Renal cortical epithelial cell (primary cell): ENCODE data around the gene MRPL49. TPM values are rescaled to one million over a fixed set of nuclear protein-coding genes. Genes with fewer than 3 reads are reported as not detected.
A peak's percentile ranks its signal among the peaks of the same experiment; 100 is the strongest.
"Not testable (repeated sequence)": the region's sequence is repeated elsewhere in the genome, so short reads cannot be mapped to it uniquely, and the experiment has no call there.

Experiments
- DNase-seq: peaks from one replicate; pipeline ENCODE4 v3.0.0-alpha.2; 2011; ENCODE audit warnings: low read depth
- total RNA-seq: library from RNA; depleted of rRNA; stranded (reverse); fragments of >200 nt; gene quantifications from 2 replicates; pipeline ENCODE4 v1.2.3, GENCODE V29; 2014

Gene MRPL49
- total RNA-seq, 1 donor from 2014 or later, result 55.3 TPM

DNA sequence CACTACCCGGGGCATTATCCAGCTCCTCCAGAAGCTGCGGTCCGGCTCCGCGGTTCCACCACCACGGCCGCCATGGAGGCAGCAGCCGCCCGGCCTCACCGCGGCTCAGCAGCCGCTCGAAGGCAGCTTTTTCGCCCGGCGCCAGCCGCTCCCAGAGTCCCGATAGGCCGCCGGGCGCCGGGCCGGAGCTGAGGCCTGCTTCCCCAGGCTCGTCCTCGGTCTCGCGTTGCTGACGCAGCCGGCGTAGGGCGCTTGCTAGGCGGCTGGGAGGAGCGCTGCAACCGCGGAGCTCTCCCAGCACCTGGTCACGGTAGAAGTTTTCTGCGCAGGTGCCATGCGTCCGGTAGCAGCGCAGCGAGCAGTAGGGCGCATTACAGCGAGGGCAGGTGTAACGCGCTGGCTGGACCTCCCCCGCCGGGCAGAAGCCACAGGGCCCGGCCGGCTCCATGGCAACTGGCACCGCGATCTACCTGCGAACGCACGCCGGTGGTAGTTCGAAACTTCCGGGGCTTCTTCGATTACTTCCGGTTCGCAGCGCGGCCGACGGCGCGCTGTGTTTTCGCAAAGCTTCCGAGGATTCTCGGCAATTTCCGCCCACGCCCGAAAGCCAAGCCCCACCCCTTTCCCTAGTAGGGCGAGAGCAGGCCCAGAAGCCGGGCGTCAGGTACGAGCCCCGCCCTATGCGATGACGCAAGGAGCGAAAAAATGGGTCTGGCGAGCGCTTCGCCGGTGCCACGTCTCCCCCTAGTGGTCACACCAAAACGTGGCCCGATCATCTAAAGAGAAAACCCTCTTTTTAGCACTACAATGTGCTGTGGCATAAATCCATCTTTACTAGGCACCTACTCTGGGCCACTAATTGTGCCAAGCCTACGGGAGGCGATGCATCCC, 4.7 kb upstream of the MRPL49 start, which contains the start of gene ZNHIT2:
Gene ZNHIT2 (minus strand): TSS at position 496 of the 891 bp plus-strand sequence. CDS start 48 bp downstream, at position 448.
- peak; percentile 95 for DNase-seq

DNA sequence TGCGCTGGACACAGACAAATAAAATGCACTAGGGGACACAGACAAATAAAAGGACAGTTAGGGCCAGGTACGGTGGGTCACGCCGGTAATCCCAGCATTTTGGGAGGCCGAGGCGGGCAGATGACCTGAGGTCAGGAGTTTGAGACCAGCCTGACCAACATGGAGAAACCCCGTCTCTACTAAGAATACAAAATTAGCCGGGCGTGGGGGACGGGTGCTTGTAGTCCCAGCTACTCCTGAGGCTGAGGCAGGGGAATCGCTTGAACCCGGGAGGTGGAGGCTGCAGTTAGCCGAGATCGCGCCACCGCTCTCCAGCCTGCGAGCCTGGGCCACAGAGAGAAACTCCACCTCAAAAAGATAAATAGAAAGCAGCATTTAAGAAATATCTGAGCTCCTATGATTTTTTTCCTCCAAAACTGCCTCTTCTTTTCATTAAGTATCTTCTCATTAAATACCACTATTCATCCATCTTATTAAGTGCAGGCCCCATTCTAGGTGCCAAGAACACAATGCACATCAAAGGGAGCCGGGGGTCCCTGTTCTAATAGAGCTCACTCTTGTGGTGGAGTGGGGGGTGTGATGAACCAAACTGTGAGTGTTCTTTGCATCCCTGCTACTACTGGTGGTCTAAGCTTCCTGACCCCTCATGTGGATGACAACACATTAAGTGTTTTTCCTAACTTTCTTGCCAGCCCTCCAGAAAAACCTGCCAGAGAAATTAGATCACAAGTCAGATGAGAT, 3.9 kb upstream of the MRPL49 start:
- DNase-seq, result no peak

DNA sequence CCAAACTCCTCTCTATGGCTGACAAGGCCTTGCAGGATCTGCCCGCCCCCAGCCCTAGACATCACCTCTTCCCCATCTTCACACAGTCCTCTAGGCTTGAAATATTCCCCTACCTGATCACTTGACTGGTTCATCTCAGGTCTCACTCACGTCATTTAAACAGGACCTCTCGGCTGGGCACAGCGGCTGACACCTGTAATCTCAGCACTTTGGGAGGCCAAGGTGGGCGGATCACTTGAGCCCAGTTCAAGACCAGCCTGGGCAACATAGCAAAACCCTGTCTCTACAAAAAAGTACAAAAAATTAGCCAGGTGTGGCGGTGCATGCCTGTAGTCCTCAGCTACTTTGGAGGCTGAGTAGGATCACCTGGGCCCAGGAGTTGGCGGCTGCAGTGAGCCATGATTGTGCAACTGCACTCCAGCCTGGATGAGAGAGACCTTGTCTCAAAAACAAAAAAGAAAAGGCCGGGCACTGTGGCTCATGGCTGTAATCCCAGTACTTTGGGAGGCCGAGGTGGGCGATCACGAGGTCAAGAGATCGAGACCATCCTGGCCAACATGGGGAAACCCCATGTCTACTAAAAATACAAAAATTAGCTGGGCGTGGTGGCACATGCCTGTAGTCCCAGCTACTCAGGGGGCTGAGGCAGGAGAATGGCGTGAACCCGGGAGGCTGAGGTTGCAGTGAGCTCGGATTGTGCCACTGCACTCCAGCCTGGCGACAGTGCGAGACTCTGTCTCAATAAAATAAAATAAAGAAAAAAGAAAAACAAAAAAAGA, 3.0 kb upstream of the MRPL49 start:
- not testable (repeated sequence) for DNase-seq

DNA sequence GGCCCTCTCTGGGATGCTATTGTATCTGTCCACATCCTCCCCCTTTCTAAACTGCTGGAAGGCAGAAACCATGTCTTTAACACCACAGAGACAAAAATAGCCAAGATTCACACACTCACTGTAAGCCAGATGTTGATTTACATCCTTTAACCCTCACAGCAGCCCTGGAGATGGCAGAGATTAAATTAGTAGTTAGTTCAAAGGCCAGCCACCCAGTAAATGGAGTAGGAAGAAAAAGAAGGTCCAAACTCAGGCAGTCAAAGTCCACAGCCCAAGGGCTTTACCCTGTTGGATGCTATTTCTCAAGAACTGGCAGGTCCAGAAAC, 2.5 kb upstream of the MRPL49 start:
- no peak for DNase-seq

DNA sequence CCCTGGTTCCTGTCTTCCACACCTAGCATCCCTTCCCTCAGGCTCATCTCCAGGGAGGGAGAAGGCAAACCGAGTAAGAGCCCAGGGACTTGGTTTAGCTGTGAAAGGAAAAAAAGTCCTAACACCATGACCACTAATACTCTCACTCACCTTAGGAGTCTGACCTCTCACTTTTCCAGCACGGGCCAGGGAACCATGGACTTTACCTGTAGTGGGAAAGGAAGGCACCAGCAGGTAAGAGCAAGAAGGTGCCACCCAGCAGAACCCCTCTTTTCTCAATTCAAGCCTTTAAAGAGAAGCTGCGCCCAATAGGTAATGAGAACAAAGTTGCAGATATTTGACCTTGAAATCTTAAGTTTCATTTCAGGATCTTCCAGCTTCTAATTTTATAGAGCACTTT, 1.3 kb upstream of the MRPL49 start:
- DNase-seq, result no peak

DNA sequence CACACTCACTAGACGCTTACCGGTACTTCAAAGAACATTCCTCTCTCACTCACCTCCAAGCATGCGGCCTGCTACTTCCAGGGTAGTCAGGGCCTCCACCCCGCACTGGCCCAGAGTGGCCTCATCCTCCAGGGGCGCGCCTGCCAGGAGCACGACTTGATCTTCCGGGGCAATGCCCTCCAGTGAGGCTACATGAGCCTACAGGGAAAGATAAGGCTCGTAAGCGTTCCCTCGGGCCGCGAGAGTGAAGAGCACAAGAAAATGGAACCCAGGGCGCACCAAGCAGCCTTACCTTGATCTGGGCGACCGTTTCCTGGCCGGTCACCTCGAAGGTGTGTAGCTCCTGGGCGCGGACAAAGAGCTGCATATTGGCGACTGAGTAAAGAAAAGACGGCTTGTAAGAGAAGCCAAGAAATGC, 665 bp upstream of the MRPL49 start:
- no peak for DNase-seq

DNA sequence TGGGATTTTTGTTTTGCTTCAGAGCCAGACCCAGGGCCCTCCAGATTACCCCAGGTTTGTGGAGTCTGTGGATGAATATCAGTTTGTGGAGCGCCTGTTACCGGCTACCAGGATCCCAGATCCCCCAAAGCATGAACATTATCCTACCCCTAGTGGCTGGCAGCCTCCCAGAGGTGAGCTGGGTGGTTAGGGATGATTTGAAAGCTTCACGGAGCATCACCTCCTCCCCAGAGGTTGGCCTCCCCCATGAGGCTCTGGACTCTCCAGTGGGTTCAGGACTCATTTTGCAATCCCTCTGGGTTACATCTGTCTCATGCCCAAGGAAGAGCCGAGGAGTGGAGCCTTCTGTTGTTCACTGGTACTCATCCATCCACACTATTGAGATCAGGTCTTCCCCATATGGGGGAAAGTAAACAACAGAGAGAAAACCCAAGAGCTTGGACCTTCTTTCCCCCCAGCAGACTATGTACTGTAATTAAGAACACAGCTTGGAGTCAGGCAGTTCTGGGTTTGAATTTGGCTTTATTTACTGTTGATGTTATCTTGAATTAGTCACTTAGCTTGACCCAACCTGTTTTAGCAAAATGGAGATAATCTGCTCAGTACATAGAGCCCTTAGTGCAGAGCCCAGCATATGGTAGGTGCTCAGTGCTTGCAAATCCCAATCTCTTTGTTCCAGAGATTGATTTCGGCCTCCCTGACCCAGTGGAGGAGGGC, 2.5 kb downstream of the MRPL49 start:
- DNase-seq, result no peak

DNA sequence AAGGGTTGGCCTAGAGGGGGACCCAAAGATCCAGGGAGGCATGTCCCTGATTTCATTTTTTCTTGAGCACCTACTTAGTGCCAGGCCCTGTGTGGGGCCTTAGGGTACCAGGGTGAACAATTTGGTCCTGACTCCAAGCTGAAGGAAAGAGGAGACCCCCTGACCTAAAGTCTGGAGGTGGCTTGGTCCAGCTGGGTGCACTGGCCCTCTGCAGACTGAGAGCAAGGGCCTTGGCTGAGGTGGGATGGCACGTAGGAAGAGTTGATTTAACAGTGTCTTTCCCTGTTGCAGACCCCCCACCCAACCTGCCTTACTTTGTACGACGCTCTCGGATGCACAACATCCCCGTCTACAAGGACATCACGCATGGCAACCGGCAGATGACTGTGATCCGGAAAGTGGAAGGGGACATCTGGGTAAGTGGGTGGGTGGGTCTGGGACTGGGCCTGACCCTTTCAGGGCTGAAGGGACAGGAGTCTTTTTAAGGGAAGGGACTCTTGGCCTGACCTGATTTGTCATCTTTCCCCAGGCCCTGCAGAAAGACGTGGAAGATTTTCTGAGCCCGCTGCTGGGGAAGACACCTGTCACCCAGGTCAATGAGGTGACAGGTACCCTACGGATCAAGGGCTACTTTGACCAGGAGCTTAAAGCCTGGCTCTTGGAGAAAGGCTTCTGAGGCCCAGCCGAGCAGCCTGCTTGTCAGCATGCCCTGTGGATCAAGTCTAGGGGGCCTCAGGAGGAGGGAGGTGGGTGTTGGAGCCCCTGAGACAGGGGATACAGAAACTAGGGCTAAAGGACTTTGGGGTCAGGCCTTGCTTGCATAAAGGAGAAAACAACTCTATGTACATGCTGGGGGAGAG, 3.3 kb downstream of the MRPL49 start:
- DNase-seq, result no peak

DNA sequence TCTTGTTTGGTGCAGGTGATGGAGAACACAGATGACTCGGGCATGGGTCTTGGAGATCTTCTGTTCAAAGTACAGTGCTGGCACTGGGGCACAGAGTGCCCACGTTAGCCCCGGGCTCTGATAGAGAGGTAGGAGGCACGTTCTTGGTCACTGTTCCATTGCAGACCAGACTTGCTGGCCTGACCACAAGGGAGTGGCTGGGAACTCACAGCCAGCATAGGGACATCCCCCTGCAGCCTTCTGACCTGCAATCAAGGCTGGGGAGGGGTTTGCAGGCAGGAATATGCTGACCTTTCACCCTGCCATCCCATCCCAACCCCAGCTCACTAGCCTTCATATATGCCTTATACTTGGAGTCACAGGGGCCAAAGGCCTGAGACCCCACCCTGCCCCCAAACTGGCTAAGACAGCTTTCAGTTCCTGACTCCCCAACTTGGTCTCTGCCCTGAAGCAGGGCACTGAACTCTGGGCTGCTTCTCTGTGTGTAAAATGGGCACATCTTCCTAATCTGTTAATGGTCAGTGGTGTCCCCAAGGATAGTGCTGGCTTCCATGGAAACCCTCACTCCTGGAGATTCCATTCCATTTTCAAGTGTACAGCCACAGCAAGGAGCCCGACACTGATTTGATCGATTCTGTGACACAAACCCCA, 4.6 kb downstream of the MRPL49 start:
- DNase-seq, result no peak

DNA sequence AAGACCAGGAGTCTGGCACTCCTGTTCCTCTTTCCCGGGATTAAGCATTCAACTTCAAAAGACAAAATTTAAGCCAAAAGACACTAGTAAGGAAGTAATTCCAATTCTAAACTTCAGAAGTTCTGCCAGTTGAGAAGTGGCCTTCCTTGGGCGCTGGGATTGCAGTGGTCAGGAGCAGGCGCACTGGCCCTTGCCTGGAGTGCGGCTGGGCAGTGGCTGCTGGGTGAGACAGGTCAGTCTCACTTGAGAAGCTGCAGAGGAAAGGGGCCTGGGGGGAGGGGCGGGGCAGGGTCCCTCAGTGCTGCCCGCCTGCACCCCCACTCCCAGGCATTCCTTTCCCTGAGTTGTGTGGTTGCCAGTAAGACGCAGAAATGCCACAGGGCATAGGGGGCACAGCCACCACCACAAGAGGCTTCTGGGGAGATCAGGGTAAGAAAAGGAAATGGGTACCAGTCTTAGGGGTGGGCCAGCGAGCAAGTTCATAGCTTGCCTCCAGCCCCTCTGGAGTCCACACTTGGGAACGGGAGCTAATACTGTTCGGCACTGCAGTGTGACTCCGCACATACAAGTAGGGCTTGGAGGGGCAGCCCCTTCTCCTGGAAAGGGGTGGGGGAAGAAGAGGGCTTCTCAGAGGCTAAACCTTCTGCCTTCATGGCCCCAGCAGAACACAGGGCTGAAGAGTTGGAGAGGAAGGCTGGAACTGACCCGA, 5.5 kb downstream of the MRPL49 start:
- no peak for DNase-seq

DNA sequence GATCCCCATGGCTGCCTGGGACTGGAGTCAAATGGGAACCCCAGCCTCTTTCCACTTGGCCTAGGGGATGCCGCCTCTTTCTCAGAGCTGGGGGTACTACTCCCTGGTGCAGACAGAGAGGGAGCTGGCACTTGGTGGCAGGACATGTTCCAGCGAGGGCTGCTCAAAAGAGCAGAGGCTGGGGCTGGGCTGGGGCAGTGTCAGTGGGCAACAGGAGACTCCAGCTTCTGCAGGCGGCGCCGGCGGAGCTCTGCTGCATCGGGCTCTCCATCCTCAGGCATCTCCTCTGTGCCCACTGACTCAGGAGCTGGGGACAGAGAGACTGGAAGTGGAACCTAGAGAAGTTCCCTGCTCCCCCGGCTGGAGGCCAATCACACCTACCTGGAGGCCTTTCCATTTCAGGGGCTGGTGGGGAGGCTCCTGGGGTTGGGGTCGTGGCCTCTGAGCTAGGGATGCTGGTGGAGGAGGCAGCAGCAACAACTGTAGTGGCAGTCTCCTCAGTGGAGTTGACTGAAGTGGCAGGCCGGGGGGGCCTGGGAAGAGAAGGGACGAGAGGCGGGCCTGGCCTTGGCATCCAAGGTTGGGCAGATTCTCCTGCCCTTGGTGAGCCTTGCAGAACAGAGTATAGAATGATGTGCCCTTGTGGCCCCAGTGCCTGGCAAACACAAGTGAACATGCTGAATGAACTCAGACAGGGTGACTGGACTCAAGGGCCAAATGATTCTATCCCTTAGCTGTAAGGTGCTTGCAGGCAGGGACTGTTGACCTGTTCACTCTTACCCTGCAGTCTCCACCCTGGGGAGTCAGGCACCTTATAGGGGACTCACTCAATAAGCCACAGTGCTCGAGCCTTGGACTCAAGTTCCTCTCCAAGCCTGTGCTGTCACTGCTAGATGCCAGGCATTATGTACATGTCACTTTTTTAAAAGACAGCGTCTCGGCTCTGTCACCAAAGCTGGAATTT, 6.3 kb downstream of the MRPL49 start:
- DNase-seq, result no peak

DNA sequence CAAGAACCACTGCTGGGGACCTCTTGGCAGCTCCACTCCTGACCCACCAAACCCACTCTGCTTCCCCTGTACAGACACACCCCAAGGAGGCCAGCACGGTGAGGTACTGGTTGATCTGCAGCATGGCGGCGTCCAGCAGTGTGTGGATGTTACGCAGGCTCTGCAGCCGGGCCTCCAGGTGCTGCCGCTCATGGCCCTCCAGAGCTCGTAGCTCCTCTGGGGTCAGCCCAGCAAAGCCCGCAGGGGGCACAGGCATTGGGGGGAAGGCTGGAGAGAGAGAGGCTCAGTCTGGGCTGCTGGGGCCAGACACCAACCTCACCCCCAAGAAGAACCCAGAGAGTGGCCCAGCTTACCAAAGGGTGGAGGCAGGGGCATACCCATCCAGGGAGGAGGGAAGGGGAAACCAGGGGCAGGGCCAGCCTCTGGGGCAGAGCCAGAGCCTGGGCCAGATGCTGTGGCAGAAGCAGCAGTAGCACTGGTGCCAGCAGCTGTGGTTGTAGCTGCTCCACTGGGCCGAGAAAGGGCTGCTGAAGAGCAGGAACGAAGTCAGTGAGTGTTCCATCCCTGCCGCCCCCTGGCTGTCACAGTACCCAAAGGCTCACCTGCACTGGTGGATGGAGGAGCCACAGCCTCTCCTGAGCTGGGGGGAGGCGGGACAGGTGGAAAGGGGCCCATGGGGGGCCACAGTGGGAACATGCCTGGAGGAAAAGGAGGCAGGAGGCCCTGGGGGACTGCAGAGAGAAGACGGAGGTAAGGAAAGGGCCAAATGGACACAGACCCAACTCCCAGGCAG, 7.7 kb downstream of the MRPL49 start:
- no peak for DNase-seq

DNA sequence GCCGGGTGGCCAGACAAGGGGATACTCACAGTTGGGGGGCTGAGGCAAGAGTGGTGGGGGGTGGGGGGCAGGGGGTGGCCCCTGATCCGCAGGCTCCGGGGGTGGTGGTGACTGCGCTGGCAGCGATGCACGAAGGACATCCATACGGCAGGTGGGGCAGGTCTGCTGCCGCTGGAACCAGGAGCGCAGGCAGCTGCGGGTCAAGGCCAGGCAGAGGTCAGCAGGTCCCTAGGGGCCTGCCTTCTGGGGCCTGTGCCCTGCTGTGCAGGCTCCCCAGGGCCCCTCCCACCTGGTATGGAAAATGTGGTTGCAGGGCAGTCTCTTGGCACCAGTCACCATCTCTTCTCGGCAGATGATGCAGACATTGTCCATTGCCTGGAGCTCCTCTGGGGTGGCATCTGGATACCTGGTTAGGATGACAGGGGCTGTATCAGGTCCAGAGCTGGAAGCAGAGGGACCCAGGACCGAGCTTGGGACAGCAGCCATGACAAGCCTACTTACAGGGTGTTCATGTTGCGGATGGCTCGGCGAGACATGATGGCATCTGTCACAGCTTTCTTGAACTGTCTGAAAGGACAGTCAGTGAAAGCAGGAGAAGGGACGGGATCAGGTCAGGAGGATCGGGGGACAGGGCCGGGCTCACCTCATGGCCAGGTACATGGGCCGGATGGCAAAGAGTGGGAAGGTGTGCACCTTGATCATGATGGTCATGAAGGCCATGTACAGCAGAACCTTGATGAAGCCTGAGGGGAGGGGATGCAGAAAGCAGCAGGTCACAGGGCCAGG, 8.7 kb downstream of the MRPL49 start:
- no peak for DNase-seq

DNA sequence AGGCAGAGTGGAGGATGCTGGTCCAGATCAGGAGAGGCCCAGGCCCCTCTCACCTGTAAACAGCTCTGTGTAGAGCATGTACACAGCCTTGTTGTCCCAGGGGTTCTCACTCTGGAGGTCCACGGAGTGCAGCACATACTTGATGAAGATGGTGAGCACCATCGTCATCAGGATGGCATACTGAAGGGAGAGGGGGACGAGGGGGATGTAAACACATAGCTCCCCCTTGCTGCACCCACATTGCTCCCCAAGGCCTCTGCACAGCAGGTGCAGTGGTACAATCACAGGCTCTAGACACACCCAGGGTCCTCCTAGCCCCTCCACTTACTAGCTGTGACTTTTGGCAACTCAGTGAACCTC, 9.3 kb downstream of the MRPL49 start:
- no peak for DNase-seq

DNA sequence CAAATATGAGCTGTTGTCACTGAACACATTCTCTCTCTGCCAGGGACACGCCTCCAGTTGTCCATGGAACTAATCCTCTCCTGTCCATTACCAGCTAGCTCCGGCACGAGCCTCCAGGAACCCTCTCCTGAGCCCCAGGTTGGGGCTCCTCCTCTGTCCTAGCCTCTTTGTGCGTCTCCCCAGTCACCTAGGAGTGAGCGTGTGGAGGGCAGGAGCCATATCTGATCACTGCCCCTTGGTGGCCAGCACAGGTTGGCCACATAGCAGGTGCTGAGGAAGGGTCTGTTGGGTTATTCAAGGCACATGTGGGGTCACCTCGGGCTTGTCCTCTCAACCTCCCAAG, 9.7 kb downstream of the MRPL49 start:
- no peak for DNase-seq

DNA sequence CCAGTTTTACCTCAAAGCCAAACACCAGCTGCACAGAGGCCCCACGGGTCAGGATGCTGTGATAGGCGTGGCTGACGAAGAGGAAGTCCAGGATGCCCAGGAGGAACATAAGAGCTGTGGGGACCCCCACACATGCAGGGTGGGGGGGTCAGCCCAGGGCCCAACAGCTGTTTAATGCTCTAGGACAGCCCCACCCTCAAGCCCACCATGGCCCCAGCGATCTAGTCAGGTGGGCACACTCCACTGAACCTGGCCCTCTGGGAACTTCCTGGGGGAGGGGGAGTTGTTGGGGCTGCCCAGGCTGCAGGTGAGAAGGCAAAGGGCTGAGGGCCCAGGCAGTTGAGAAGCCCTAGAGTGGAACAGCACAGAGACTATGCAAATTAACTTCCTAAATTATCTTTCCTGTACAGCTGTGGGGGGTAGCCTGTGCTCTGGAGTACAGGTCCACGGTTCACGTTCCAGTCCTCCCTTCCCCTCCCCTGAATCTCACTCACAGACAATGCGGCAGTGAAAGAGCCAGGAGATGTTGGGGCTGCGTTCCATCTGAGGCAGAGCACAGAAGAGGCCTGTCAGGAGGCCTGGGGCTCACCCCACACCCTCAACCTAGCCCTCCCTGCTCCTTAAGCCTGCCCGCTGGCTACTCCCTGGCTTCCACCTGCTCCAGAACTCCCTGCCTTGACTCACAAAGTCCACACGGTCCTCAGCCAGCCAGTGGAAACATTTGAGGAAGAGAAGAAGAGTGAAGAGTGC, 10.3 kb downstream of the MRPL49 start:
- DNase-seq, result no peak
